Measurements from ENCODE around the gene FAM234A. TPM values are rescaled to one million over a fixed set of nuclear protein-coding genes. Genes with fewer than 3 reads are reported as not detected.

The FAM234A gene
- total and polyA plus RNA-seq, 2 donors from 2014 or later: 65.3 to 109 TPM

DNA sequence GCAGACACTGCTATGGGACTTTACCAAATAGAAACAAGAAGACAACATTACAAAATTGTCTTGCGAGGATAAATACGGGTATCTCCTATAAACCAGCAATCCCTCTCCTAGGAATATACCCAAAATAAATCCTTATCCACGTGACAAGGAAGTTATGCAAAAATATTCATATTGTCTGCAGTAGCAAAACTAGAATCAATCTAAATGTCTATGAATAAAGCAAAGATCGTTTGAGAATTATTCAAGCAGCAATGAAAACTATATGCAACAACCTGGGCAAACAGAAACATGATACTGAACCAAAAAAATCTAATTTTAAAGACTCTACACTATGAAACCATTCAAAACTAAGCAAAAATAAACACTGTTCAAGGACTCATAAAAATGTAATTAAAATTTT lies 14.6 kb upstream of the FAM234A start:
- H3K36me3 ChIP-seq (ENCODE audit: control insufficient read depth in 2 of 3, insufficient read depth in 3 of 3, low read length in 3 of 3): peaks cover 6 to 21% (median 19%) of the 10 kb centered on the region in 3 donors
- H3K27me3 ChIP-seq (ENCODE audit: control insufficient read depth, insufficient read depth, low read length): no peaks in the 10 kb centered on the region
- intact Hi-C loops (cut with DNase I): no loop called here
- no peak for TF ChIP-seq CTCF (IDR thresholded peaks at IDR 0.05; ENCODE audit: borderline replicate concordance, extremely low read depth, insufficient read depth)
- H3K27ac ChIP-seq (ENCODE audit: low read depth in 2 of 2, low read length in 2 of 2): no peak overlapping the region
- H3K4me1 ChIP-seq (ENCODE audit: control insufficient read depth in 2 of 3, insufficient read depth in 2 of 3, low read depth in 1 of 3, low read length in 3 of 3): no peaks in the 10 kb centered on the region
- FAIRE-seq (no peak), DNase-seq (no peak)
- no peak overlapping the region for H3K9ac ChIP-seq (ENCODE audit: low read length in 3 of 3)
- H3K4me3 ChIP-seq (ENCODE audit: low read length in 3 of 3): no peak overlapping the region
- H3K9me3 ChIP-seq (ENCODE audit: control insufficient read depth in 2 of 3, insufficient read depth in 1 of 3, low read length in 3 of 3): no peaks in the 10 kb centered on the region

GRCh38 chr16:228151-228851 lies 6.3 kb upstream of the FAM234A start:
- peaks cover 0 to 12% (median 12%) of the 10 kb centered on the region in 3 donors for H3K4me1 ChIP-seq (ENCODE audit: control insufficient read depth in 2 of 3, insufficient read depth in 2 of 3, low read depth in 1 of 3, low read length in 3 of 3)
- no peaks in the 10 kb centered on the region for H3K9me3 ChIP-seq (ENCODE audit: control insufficient read depth in 2 of 3, insufficient read depth in 1 of 3, low read length in 3 of 3)
- H3K27ac ChIP-seq (ENCODE audit: low read depth in 2 of 2, low read length in 2 of 2): peak overlapping the region; percentile 97 to 98
- DNase-seq (peak in 1 of 5 donors; percentile 36), FAIRE-seq (no peak)
- TF ChIP-seq CTCF (IDR thresholded peaks at IDR 0.05; ENCODE audit: borderline replicate concordance, extremely low read depth, insufficient read depth): no peak
- peaks cover 3 to 21% (median 21%) of the 10 kb centered on the region in 3 donors for H3K36me3 ChIP-seq (ENCODE audit: control insufficient read depth in 2 of 3, insufficient read depth in 3 of 3, low read length in 3 of 3)
- intact Hi-C loops (cut with DNase I): no loop called here
- no peaks in the 10 kb centered on the region for H3K27me3 ChIP-seq (ENCODE audit: control insufficient read depth, insufficient read depth, low read length)
- H3K9ac ChIP-seq (ENCODE audit: low read length in 3 of 3): peak overlapping the region; percentile 71 to 88 (median 77)
- H3K4me3 ChIP-seq (ENCODE audit: low read length in 3 of 3): peak overlapping the region; percentile 83 to 85 (median 85)

DNA sequence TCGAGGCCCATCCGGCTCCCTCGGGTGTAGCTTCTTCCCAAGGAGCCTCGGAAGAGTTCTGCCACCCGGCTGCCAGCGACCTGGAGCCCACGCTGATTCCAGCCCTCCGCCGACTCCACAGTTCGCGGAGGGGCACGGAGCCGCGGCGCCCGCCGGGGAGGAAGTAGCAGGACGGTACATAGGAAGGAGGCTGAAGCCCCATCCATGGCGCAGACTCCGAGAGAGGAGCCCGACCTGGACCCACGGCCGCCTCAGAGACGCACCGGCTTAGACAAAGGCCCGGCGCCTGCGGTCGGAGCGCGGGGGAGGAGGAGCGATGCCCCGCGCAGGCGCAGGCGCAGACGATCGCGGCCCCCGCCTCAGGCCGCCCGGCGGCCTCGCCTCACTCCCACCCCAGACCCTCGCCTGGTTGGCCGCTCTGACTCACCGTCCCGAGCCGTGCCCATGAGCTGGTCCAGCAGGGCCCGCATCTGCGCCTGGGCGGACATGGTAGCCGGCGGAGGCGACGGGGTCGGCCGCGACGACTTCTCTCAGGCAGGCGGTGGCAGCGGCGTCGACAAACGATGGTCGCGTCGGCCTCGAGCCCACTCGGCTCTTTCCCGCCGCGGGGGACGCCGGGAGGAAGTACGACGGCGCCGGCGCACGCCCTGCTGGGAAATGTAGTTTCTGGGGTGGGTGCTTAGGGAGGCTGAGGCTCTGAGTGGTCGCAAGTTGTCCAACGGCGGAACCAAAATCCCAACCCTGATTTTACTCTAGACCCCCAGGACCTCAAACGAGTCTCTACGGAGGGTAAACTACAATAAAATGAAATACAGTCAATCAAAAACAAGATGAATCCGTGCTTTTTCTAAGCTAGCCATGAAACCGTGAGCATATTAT lies 5.5 kb upstream of the FAM234A start, which contains the start of gene LUC7L:
Gene LUC7L (minus strand): TSS at position 598 of the 879 bp plus-strand sequence. CDS start 110 bp downstream, at position 488.
- peaks cover 0 to 12% (median 12%) of the 10 kb centered on the region in 3 donors for H3K4me1 ChIP-seq (ENCODE audit: control insufficient read depth in 2 of 3, insufficient read depth in 2 of 3, low read depth in 1 of 3, low read length in 3 of 3)
- peak within 1 kb of the TSS; percentile 71 to 88 (median 77) for H3K9ac ChIP-seq (ENCODE audit: low read length in 3 of 3)
- no peak for TF ChIP-seq CTCF (IDR thresholded peaks at IDR 0.05; ENCODE audit: borderline replicate concordance, extremely low read depth, insufficient read depth)
- H3K27me3 ChIP-seq (ENCODE audit: control insufficient read depth, insufficient read depth, low read length): no peaks in the 10 kb centered on the region
- intact Hi-C loops (cut with DNase I): no loop called here
- H3K9me3 ChIP-seq (ENCODE audit: control insufficient read depth in 2 of 3, insufficient read depth in 1 of 3, low read length in 3 of 3): no peaks in the 10 kb centered on the region
- peak within 1 kb of the TSS; percentile 83 to 85 (median 85) for H3K4me3 ChIP-seq (ENCODE audit: low read length in 3 of 3)
- DNase-seq (peak; percentile 93 to 97 (median 94)), FAIRE-seq (no peak)
- peak within 1 kb of the TSS; percentile 97 to 98 for H3K27ac ChIP-seq (ENCODE audit: low read depth in 2 of 2, low read length in 2 of 2)
- H3K36me3 ChIP-seq (ENCODE audit: control insufficient read depth in 2 of 3, insufficient read depth in 3 of 3, low read length in 3 of 3): peaks cover 3 to 21% (median 17%) of the 10 kb centered on the region in 3 donors
